ENCODE data around the gene CAV2. TPM values are rescaled to one million over a fixed set of nuclear protein-coding genes. Genes with fewer than 3 reads are reported as not detected.

Gene CAV2
- total and polyA plus RNA-seq, 9 of the 15 experiments (the other 6 are each of a cell fraction or from before 2014, with no cell fraction given): 16.1 to 137 (median 38.3) TPM

DNA sequence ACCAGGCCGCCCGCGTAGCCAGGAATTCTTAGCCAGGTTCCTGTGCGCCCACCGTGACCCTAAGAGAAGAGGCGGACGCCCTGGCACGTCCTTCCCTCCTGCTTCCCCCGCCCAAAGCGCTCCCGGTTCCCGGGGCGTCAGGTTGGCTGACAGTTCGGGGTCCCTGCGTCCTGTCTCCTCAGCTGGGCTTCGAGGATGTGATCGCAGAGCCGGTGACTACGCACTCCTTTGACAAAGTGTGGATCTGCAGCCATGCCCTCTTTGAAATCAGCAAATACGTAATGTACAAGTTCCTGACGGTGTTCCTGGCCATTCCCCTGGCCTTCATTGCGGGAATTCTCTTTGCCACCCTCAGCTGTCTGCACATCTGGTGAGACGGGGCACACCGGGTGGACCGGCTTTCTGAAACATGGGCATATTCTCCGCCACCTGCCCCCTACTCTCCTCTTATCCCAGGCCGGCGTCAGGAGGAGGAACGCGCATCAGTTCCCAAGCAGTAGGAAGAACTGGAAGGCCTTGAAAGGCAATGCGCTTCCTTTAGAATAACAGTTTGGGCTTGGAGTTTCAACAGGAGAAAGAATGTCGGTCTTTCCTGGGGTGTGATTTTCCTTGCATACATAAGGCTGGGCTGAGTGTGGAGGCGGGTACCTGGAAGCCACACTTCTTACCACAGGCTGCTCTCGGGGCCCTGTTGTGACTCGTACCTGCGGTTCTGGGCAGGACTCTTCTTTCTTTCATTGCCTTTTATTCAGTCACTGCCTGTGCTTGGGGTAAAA is 728 bp downstream of the CAV2 start (continued):
- TF ChIP-seq MTA3 (IDR thresholded peaks at IDR 0.05; ENCODE audit: borderline replicate concordance) (peak; percentile 8; the same call in 1 of the 2 replicates), SMC3 (conservative IDR thresholded peaks at IDR 0.05; ENCODE audit: insufficient read depth, low read depth, low read length) (no peak), EHMT2 (IDR thresholded peaks at IDR 0.05) (no peak), ZNF668 (CRISPR knock-in tag; IDR thresholded peaks at IDR 0.05) (no peak)
- TF ChIP-seq, protein P1, sequence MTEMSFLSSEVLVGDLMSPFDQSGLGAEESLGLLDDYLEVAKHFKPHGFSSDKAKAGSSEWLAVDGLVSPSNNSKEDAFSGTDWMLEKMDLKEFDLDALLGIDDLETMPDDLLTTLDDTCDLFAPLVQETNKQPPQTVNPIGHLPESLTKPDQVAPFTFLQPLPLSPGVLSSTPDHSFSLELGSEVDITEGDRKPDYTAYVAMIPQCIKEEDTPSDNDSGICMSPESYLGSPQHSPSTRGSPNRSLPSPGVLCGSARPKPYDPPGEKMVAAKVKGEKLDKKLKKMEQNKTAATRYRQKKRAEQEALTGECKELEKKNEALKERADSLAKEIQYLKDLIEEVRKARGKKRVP (CRISPR knock-in tag; IDR thresholded peaks at IDR 0.05): no peak

DNA sequence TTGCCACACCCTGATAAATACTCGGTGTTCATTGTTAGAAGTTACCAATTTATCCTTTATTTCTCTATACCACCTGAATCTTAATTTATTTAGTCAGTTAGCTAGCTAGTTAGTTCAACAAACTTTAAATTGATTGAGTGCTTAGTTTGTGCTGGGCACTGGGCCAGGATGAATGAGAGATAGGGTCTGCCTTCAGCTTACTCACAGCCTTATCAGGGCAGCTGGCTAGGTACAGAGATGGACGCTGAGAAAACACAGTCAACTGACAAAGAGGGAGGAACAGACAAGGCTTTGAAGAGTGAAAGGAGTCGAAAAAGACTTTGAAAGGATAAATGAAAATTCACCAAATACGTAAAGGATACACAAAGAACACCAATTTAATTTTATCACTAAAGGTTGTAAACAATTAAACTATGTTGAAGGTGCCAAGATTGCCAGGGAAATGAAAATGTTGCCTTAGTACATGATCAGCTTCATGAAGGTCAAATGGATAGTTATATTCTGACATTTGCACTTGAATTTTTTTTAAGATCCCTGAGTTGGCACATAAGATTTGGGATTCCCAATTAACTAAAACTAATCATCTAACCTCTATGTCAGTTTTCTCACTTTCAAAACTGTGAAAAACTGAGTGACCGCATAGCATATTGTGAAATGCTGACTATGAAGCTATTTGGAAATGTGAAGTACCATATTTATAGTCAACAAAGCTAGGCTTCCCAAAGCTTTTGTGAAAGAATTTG is 2.1 kb downstream of the CAV2 start:
- FAIRE-seq: peak; percentile 96
- intact Hi-C loops (cut with micrococcal nuclease) (loop anchor here (2.0 to 10.0 kb wide), 5 partner anchors 23 to 453 kb away; partner anchors contain the start of genes CAV1, ST7 and TES), in situ Hi-C loops (cut with MboI) (loop anchor here (10.0 kb wide), 1 partner anchor 1883 kb away; no protein-coding TSS in a partner anchor)
- H3K79me2 ChIP-seq (ENCODE audit: control insufficient read depth, insufficient read depth, low read length): peaks cover 35% of the 10 kb centered on the region
- H3K9ac ChIP-seq (ENCODE audit: insufficient read depth in 1 of 2, low read depth in 2 of 2, low read length in 2 of 2): peak overlapping the region in 1 of 2 experiments; percentile 72; a peak in 3 of 4 replicates
- H3K27ac ChIP-seq (ENCODE audit: extremely low read depth, low read depth, low read length): peak overlapping the region; percentile 73
- ChIA-PET POLR2A (interaction anchor here (1.1 to 2.0 kb wide), 6 partner anchors 11 to 25 kb away, joined by 4 to 11 read pairs (median 8); no protein-coding TSS in a partner anchor), CTCF (ENCODE audit: low intra/inter-chr PET ratio) (no interaction called here)
- no peaks in the 10 kb centered on the region for H3K27me3 ChIP-seq (ENCODE audit: control insufficient read depth in 2 of 2, insufficient read depth in 2 of 2, low read length in 2 of 2)
- no peaks in the 10 kb centered on the region for H3K9me1 ChIP-seq (ENCODE audit: control insufficient read depth, insufficient read depth, low read length)
- no peaks in the 10 kb centered on the region for H4K20me1 ChIP-seq (replicated peaks; ENCODE audit: control insufficient read depth, insufficient read depth, low read length)
- H2AFZ ChIP-seq (ENCODE audit: low read depth, low read length): peak overlapping the region; percentile 67
- peak overlapping the region; percentile 53; the same call in 1 of the 2 replicates for H3K4me3 ChIP-seq
- peak; percentile 81 to 94 (median 86) for DNase-seq (ENCODE audit: extremely low read depth in 1 of 4, low spot score in 3 of 4)
- peaks cover 25 to 36% of the 10 kb centered on the region in 2 experiments for H3K4me1 ChIP-seq (replicated peaks in 1 of 2; ENCODE audit: control insufficient read depth in 2 of 2, insufficient read depth in 2 of 2, low read length in 2 of 2)
- H3K4me2 ChIP-seq (ENCODE audit: insufficient read depth, low read length): peak overlapping the region; percentile 96
- H3K36me3 ChIP-seq (ENCODE audit: control insufficient read depth, insufficient read depth, low read length): peaks cover 22% of the 10 kb centered on the region
- WGBS (ENCODE audit: insufficient coverage, low coverage, missing lambda C conversion rate): 8% methylated on average over 5 of the region's 5 CpGs
- H3K9me3 ChIP-seq (replicated peaks; ENCODE audit: control insufficient read depth, insufficient read depth, low read depth, low read length): no peaks in the 10 kb centered on the region
- BruUV-seq (replicated peaks): no TSS peak
- peak; percentile 77 for ATAC-seq
- TF ChIP-seq, protein P2, sequence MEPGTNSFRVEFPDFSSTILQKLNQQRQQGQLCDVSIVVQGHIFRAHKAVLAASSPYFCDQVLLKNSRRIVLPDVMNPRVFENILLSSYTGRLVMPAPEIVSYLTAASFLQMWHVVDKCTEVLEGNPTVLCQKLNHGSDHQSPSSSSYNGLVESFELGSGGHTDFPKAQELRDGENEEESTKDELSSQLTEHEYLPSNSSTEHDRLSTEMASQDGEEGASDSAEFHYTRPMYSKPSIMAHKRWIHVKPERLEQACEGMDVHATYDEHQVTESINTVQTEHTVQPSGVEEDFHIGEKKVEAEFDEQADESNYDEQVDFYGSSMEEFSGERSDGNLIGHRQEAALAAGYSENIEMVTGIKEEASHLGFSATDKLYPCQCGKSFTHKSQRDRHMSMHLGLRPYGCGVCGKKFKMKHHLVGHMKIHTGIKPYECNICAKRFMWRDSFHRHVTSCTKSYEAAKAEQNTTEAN (CRISPR knock-in tag; IDR thresholded peaks at IDR 0.05): no peak
- TF ChIP-seq PRPF4 (IDR thresholded peaks at IDR 0.05; ENCODE audit: insufficient read depth, low read depth, low read length, poor library complexity, severe bottlenecking): no peak
- TF ChIP-seq MTA2 (IDR thresholded peaks at IDR 0.05; ENCODE audit: low read depth): peak; percentile 54
- no peak for TF ChIP-seq NELFE (IDR thresholded peaks at IDR 0.05; ENCODE audit: insufficient read depth, insufficient read length)
- TF ChIP-seq POLR2A (conservative IDR thresholded peaks at IDR 0.05): no peak; the same call in 1 of the 2 replicates
- no peak for TF ChIP-seq SMAD2 (IDR thresholded peaks at IDR 0.05; ENCODE audit: low read depth, low read length)
- TF ChIP-seq NFE2 (IDR thresholded peaks at IDR 0.05; ENCODE audit: low read depth): peak; percentile 86
- TF ChIP-seq ZBTB1 (CRISPR knock-in tag; IDR thresholded peaks at IDR 0.05; ENCODE audit: borderline replicate concordance, low read depth): no peak

Measured in K562 (cell line).